Measurements from ENCODE around the gene RNLS. TPM values are rescaled to one million over a fixed set of nuclear protein-coding genes. Genes with fewer than 3 reads are reported as not detected.

RNLS gene
- total RNA-seq, 1 experiment from 2014 or later, result 8.7 TPM

- Mint-ChIP-seq H3K36me3 (peaks cover 6% of the 10 kb centered on the region), H3K27me3 (ENCODE audit: low read depth) (no peaks in the 10 kb centered on the region), H3K27ac (no peak overlapping the region), H3K9me3 (peaks cover 7% of the 10 kb centered on the region), H3K4me3 (no peak overlapping the region), H3K4me1 (peaks cover 10% of the 10 kb centered on the region)
- ChIA-PET POLR2A (no interaction called here), CTCF (no interaction called here)
- no peak for DNase-seq (ENCODE audit: low spot score)
- no peak for ATAC-seq
- TF ChIP-seq CREM (CRISPR knock-in tag; IDR thresholded peaks at IDR 0.05) (no peak), GABPB1 (CRISPR knock-in tag; IDR thresholded peaks at IDR 0.05) (no peak), MAX (CRISPR knock-in tag; IDR thresholded peaks at IDR 0.05) (no peak), ZNF396 (CRISPR knock-in tag; IDR thresholded peaks at IDR 0.05; ENCODE audit: borderline replicate concordance) (no peak), CBFB (CRISPR knock-in tag; IDR thresholded peaks at IDR 0.05; ENCODE audit: low read depth) (no peak), JUN (CRISPR knock-in tag; IDR thresholded peaks at IDR 0.05) (no peak), USF2 (CRISPR knock-in tag; IDR thresholded peaks at IDR 0.05) (no peak), RORB (CRISPR knock-in tag; IDR thresholded peaks at IDR 0.05) (no peak), NR2C2 (CRISPR knock-in tag; IDR thresholded peaks at IDR 0.05) (no peak), ELF4 (CRISPR knock-in tag; IDR thresholded peaks at IDR 0.05; ENCODE audit: low read depth) (no peak), ZNF281 (CRISPR knock-in tag; IDR thresholded peaks at IDR 0.05) (no peak), ATF6 (CRISPR knock-in tag; IDR thresholded peaks at IDR 0.05) (no peak), NR3C1 (CRISPR knock-in tag; conservative IDR thresholded peaks at IDR 0.05; ENCODE audit: low read depth) (no peak), SMAD4 (CRISPR knock-in tag; IDR thresholded peaks at IDR 0.05) (no peak), JAZF1 (CRISPR knock-in tag; IDR thresholded peaks at IDR 0.05) (no peak), CREB1 (CRISPR knock-in tag; IDR thresholded peaks at IDR 0.05) (no peak), AR (CRISPR knock-in tag; IDR thresholded peaks at IDR 0.05) (no peak), ZNF317 (CRISPR knock-in tag; IDR thresholded peaks at IDR 0.05; ENCODE audit: borderline replicate concordance, low read depth) (no peak), ZNF512 (CRISPR knock-in tag; IDR thresholded peaks at IDR 0.05; ENCODE audit: borderline replicate concordance) (no peak), KAT7 (CRISPR knock-in tag; IDR thresholded peaks at IDR 0.05; ENCODE audit: borderline replicate concordance) (no peak)
Observed at GRCh38 chr10:88314362-88314761, 268.8 kb downstream of the RNLS start.

Data from WTC11 (cell line).